HepG2 (cell line): ENCODE data around the gene TREM1. TPM values are rescaled to one million over a fixed set of nuclear protein-coding genes. Genes with fewer than 3 reads are reported as not detected.

Experiments used
- CBFB ChIP-seq: sonication (generic); formaldehyde crosslinking; IDR thresholded peaks from 2 replicates; pipeline ENCODE4 v1.4.0; 2020; ENCODE audit warnings: missing genetic modification reagents
- FOSL2 ChIP-seq: sonication (generic); formaldehyde crosslinking; IDR thresholded peaks from 2 replicates; pipeline ENCODE4 v1.4.0; 2020; ENCODE audit warnings: missing genetic modification reagents
- HOXA5 ChIP-seq: sonication (generic); formaldehyde crosslinking; IDR thresholded peaks from 2 replicates; pipeline ENCODE4 v1.4.0; 2020; ENCODE audit warnings: missing genetic modification reagents
- MTA1 ChIP-seq: sonication (generic); formaldehyde crosslinking; IDR thresholded peaks from 2 replicates; pipeline ENCODE4 v1.4.0; 2020; ENCODE audit warnings: missing genetic modification reagents, mild to moderate bottlenecking, borderline replicate concordance
- PAX8 ChIP-seq: sonication (generic); formaldehyde crosslinking; IDR thresholded peaks from 2 replicates; pipeline ENCODE4 v1.8.0; 2022; ENCODE audit warnings: mild to moderate bottlenecking, missing genetic modification reagents, borderline replicate concordance
- RARA ChIP-seq: IDR thresholded peaks from 2 replicates; pipeline ENCODE4 v1.6.1; 2016; ENCODE audit warnings: missing genetic modification reagents, missing compliant biosample characterization
- RFXANK ChIP-seq: IDR thresholded peaks from 2 replicates; pipeline ENCODE4 v1.6.1; 2016
- SMARCE1 ChIP-seq: fragments of 450-650 bp; IDR thresholded peaks from 2 replicates; pipeline ENCODE4 v1.6.1; 2017; ENCODE audit warnings: borderline replicate concordance
- SMC3 ChIP-seq: IDR thresholded peaks from 2 replicates; pipeline ENCODE4 v1.6.1; 2011; ENCODE audit warnings: low read length, improper control_type of control experiment
- SOX6 ChIP-seq, 2 experiments: fragments of 450-650 bp in 1 of 2; sonication (generic) in 1 of 2; formaldehyde crosslinking in 1 of 2; IDR thresholded peaks; 2 replicates each; pipeline versions ENCODE4 v1.4.0 to v1.6.1; 2017 to 2020; ENCODE audit warnings: antibody characterized with exemption in 1 of 2, mild to moderate bottlenecking in 1 of 2, missing genetic modification reagents in 1 of 2
- STAG1 ChIP-seq: sonication (generic); formaldehyde crosslinking; IDR thresholded peaks from 2 replicates; pipeline ENCODE4 v1.4.0; 2020; ENCODE audit warnings: missing genetic modification reagents
- TARDBP ChIP-seq: sonication (generic); formaldehyde crosslinking; IDR thresholded peaks from 2 replicates; pipeline ENCODE4 v1.8.0; 2022; ENCODE audit warnings: mild to moderate bottlenecking, missing genetic modification reagents
- ZNF775 ChIP-seq: sonication (generic); formaldehyde crosslinking; IDR thresholded peaks from 2 replicates; pipeline ENCODE4 v1.4.0; 2020; ENCODE audit warnings: missing genetic modification reagents, mild to moderate bottlenecking, moderate library complexity, borderline replicate concordance
- polyA plus RNA-seq, 8 experiments: library from polyadenylated mRNA; depleted of rRNA in 3 of 8; stranded (reverse) in 7 of 8; unstranded in 1 of 8; fragments of >200 nt; fragmentation: Illumina TruSeq in 4 of 8; extraction: Trizol in 4 of 8; gene quantifications; 2 replicates each; pipeline versions ENCODE4 v1.2.1 to v1.2.3, GENCODE V29; 2011 to 2016; ENCODE audit warnings: low read depth in 4 of 8, missing spikeins in 1 of 8, mixed read lengths in 1 of 8; ENCODE audit not compliant: insufficient read depth in 1 of 8
- total RNA-seq, 5 experiments: library from RNA; depleted of rRNA; stranded (reverse); fragments of >200 nt; fragmentation: Illumina TruSeq; extraction: Trizol; gene quantifications; 2 replicates each; pipeline ENCODE4 v1.2.3, GENCODE V29; 2016; ENCODE audit warnings: low read depth in 1 of 5
- TF ChIP-seq, protein P1 (sequence below): sonication (generic); formaldehyde crosslinking; IDR thresholded peaks from 2 replicates; pipeline ENCODE4 v1.8.0; 2022; ENCODE audit warnings: mild to moderate bottlenecking, missing genetic modification reagents; ENCODE audit not compliant: insufficient replicate concordance
- TF ChIP-seq, protein P2 (sequence below): sonication (generic); formaldehyde crosslinking; IDR thresholded peaks from 2 replicates; pipeline ENCODE4 v1.4.0; 2020; ENCODE audit warnings: missing genetic modification reagents
- TF ChIP-seq, protein P3 (sequence below): sonication (generic); formaldehyde crosslinking; IDR thresholded peaks from 2 replicates; pipeline ENCODE4 v1.5.1; 2020; ENCODE audit warnings: mild to moderate bottlenecking, missing genetic modification reagents, borderline replicate concordance
- TF ChIP-seq, protein P4 (sequence below): sonication (generic); formaldehyde crosslinking; IDR thresholded peaks from 2 replicates; pipeline ENCODE4 v1.4.0; 2020; ENCODE audit warnings: missing genetic modification reagents, mild to moderate bottlenecking, borderline replicate concordance

The TREM1 gene
- total and polyA plus RNA-seq, 2 of the 13 experiments (the other 11 are each of a cell fraction or from before 2014, with no cell fraction given), result 0.49 TPM; not detected in 1

DNA sequence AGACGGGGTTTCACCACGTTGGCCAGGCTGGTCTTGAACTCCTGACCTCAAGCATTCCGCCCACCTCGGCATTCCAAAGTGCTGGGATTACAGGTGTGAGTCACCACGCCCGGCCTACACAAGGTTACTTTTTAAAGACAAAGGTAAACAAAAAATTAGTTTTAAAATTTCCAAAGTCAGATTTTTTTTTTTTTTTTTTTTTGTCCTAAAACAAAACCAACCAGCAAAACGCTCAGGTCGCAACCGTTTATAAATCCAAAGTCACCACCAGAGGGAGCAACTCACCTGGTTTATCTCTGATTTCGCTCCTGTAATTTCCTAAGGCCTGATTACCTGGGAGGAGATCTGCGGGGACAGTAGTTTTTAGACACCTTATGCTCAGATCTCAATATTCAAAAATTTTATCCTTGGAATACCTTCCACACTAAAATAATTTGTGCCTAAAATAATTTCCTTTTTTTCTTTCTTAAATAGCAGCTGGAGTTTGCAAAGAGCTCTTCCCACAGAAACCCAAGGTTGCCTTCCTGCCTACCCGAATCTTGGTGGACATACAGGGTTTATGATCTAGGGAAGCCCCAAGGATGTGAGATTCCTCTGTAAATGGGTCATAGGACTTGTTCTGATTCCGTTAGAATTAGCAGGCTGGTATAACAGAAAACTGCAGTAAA is 19.8 kb upstream of the TREM1 start (continued):
- TF ChIP-seq, protein P1, sequence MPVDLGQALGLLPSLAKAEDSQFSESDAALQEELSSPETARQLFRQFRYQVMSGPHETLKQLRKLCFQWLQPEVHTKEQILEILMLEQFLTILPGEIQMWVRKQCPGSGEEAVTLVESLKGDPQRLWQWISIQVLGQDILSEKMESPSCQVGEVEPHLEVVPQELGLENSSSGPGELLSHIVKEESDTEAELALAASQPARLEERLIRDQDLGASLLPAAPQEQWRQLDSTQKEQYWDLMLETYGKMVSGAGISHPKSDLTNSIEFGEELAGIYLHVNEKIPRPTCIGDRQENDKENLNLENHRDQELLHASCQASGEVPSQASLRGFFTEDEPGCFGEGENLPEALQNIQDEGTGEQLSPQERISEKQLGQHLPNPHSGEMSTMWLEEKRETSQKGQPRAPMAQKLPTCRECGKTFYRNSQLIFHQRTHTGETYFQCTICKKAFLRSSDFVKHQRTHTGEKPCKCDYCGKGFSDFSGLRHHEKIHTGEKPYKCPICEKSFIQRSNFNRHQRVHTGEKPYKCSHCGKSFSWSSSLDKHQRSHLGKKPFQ (CRISPR knock-in tag), result peak; percentile 30
- TF ChIP-seq, protein P2, sequence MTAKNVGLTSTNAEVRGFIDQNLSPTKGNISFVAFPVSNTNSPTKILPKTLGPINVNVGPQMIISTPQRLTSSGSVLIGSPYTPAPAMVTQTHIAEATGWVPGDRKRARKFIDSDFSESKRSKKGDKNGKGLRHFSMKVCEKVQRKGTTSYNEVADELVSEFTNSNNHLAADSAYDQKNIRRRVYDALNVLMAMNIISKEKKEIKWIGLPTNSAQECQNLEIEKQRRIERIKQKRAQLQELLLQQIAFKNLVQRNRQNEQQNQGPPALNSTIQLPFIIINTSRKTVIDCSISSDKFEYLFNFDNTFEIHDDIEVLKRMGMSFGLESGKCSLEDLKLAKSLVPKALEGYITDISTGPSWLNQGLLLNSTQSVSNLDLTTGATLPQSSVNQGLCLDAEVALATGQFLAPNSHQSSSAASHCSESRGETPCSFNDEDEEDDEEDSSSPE (CRISPR knock-in tag), result no peak
- TF ChIP-seq FOSL2 (CRISPR knock-in tag), result peak; percentile 86
- no peak for TF ChIP-seq SOX6 (IDR thresholded peaks at IDR 0.05)
- TF ChIP-seq SOX6 (CRISPR knock-in tag; IDR thresholded peaks at IDR 0.05), result peak; percentile 18; the same call in 1 of the 2 replicates
- peak; percentile 53 for TF ChIP-seq STAG1 (CRISPR knock-in tag)
- TF ChIP-seq, protein P3, sequence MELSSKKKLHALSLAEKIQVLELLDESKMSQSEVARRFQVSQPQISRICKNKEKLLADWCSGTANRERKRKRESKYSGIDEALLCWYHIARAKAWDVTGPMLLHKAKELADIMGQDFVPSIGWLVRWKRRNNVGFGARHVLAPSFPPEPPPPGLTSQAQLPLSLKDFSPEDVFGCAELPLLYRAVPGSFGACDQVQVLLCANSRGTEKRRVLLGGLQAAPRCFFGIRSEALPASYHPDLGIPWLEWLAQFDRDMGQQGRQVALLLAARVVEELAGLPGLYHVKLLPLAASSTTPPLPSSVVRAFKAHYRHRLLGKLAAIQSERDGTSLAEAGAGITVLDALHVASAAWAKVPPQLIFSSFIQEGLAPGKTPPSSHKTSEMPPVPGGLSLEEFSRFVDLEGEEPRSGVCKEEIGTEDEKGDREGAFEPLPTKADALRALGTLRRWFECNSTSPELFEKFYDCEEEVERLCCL (CRISPR knock-in tag), result no peak
- TF ChIP-seq MTA1 (CRISPR knock-in tag), result no peak
- TF ChIP-seq PAX8 (CRISPR knock-in tag), result no peak
- TF ChIP-seq SMARCE1, result no peak
- no peak for TF ChIP-seq ZNF775 (CRISPR knock-in tag)
- TF ChIP-seq, protein P4, sequence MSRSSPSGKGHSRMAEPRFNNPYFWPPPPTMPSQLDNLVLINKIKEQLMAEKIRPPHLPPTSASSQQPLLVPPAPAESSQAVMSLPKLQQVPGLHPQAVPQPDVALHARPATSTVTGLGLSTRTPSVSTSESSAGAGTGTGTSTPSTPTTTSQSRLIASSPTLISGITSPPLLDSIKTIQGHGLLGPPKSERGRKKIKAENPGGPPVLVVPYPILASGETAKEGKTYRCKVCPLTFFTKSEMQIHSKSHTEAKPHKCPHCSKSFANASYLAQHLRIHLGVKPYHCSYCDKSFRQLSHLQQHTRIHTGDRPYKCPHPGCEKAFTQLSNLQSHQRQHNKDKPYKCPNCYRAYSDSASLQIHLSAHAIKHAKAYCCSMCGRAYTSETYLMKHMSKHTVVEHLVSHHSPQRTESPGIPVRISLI (CRISPR knock-in tag), result 0 out of 2 replicates have a peak, but pooled peaks have one; percentile 24
- TF ChIP-seq TARDBP, result no peak
- TF ChIP-seq RARA (CRISPR knock-in tag), result peak; percentile 26; the same call in 1 of the 2 replicates
- peak; percentile 73 for TF ChIP-seq SMC3
- no peak for TF ChIP-seq RFXANK
- no peak for TF ChIP-seq HOXA5 (CRISPR knock-in tag)
- TF ChIP-seq CBFB (CRISPR knock-in tag), result no peak
